ENCODE measurements around the gene RLN3. TPM values are rescaled to one million over a fixed set of nuclear protein-coding genes. Genes with fewer than 3 reads are reported as not detected.
A peak's percentile ranks its signal among the peaks of the same experiment; 100 is the strongest.

The RLN3 gene
- polyA plus RNA-seq, 10 donors, result not detected

- DNase-seq, result peak in 1 of 3 donors; percentile 58
Observed at GRCh38 chr19:14073925-14074838, 46.2 kb downstream of the RLN3 start.

GRCh38 chr19:14078411-14078810 is 50.5 kb downstream of the RLN3 start:
- DNase-seq, result no peak

Other genes with a start within 250 kb of the RLN3 start
- gene ZSWIM4, start 232.7 kb upstream of the RLN3 start, polyA plus RNA-seq (ENCODE audit: insufficient read length in 10 of 10), result 1 to 10 TPM; 2.5 to 5.5 (median 3.2) TPM
- 1 to 10 TPM in 7 of 10 donors, under 1 TPM in 3; 0.57 to 2.0 (median 1.3) TPM for gene NANOS3, start 151.0 kb upstream of the RLN3 start, polyA plus RNA-seq (ENCODE audit: insufficient read length in 10 of 10)
- 1 to 10 TPM; 2.6 to 4.7 (median 4.1) TPM for gene BRME1, start 122.0 kb upstream of the RLN3 start, polyA plus RNA-seq (ENCODE audit: insufficient read length in 10 of 10)
- 10 to 100 TPM; 10.5 to 16.4 (median 12.8) TPM for gene CC2D1A, start 121.9 kb upstream of the RLN3 start, polyA plus RNA-seq (ENCODE audit: insufficient read length in 10 of 10)
- 1 to 10 TPM in 4 of 10 donors, under 1 TPM in 6; 0.26 to 1.7 (median 0.83) TPM for gene PODNL1, start 89.7 kb upstream of the RLN3 start, polyA plus RNA-seq (ENCODE audit: insufficient read length in 10 of 10)
- 10 to 100 TPM; 15.9 to 23.8 (median 18.4) TPM for gene DCAF15, start 75.6 kb upstream of the RLN3 start, polyA plus RNA-seq (ENCODE audit: insufficient read length in 10 of 10)
- gene RFX1, start 21.8 kb upstream of the RLN3 start, polyA plus RNA-seq (ENCODE audit: insufficient read length in 10 of 10), result 1 to 10 TPM; 4.7 to 8.4 (median 6.9) TPM
- gene IL27RA, start 3.6 kb downstream of the RLN3 start, polyA plus RNA-seq (ENCODE audit: insufficient read length in 10 of 10), result 1 to 10 TPM; 1.5 to 6.6 (median 3.2) TPM
- 1 to 10 TPM in 2 of 10 donors, under 1 TPM in 8; 0.08 to 1.7 (median 0.57) TPM for gene PALM3, start 33.9 kb downstream of the RLN3 start, polyA plus RNA-seq (ENCODE audit: insufficient read length in 10 of 10)
- gene MISP3, start 44.6 kb downstream of the RLN3 start, polyA plus RNA-seq (ENCODE audit: insufficient read length in 10 of 10), result 1 to 10 TPM in 2 of 10 donors, under 1 TPM in 8; 0.36 to 1.2 (median 0.53) TPM
- not detected for gene C19orf67, start 57.6 kb downstream of the RLN3 start, polyA plus RNA-seq (ENCODE audit: insufficient read length in 10 of 10)
- gene SAMD1, start 62.6 kb downstream of the RLN3 start, polyA plus RNA-seq (ENCODE audit: insufficient read length in 10 of 10), result 10 to 100 TPM; 33.6 to 54.3 (median 38.9) TPM
- gene PRKACA, start 89.6 kb downstream of the RLN3 start, polyA plus RNA-seq (ENCODE audit: insufficient read length in 10 of 10), result 100 to 1,000 TPM; 279 to 512 (median 454) TPM
- gene ASF1B, start 108.4 kb downstream of the RLN3 start, polyA plus RNA-seq (ENCODE audit: insufficient read length in 10 of 10), result 10 to 100 TPM in 3 of 10 donors, 1 to 10 TPM in 7; 6.3 to 15.5 (median 9.1) TPM
- gene ADGRL1, start 178.0 kb downstream of the RLN3 start, polyA plus RNA-seq (ENCODE audit: insufficient read length in 10 of 10), result 10 to 100 TPM; 13.3 to 27.0 (median 17.8) TPM

All from muscle of back (tissue), 11 donors.